ENCODE results near the gene MACROD2.
"Not testable (repeated sequence)": the region's sequence is repeated elsewhere in the genome, so short reads cannot be mapped to it uniquely, and the experiment has no call there.

Gene MACROD2

GRCh38 chr20:15346657-15347280, 1351.5 kb downstream of the MACROD2 start:
- no peak for DNase-seq (ENCODE audit: low read depth in 2 of 2)

GRCh38 chr20:15359056-15359455, 1363.7 kb downstream of the MACROD2 start:
- DNase-seq (ENCODE audit: low read depth in 2 of 2) = no peak

DNA sequence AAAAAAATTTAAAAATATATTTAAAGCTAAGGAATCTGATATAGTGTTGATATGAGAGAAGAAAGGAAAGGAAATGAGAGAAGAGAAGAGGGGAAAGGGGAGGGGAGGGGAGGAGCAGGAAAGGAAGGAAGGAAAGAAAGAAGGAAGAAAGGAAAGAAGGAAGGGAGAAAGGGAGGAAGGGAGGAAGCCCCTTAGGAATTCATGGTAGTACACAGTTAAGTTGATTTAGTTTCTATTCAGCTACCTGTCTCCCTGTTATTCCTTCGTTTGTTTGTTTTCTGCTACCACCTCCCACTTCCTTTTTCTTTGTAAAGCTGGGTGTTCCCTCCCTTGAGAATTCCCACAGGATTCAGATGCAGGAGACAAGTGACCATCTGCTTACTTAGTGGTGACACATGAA, 1367.5 kb downstream of the MACROD2 start:
- DNase-seq (ENCODE audit: low read depth in 2 of 2) = no peak

DNA sequence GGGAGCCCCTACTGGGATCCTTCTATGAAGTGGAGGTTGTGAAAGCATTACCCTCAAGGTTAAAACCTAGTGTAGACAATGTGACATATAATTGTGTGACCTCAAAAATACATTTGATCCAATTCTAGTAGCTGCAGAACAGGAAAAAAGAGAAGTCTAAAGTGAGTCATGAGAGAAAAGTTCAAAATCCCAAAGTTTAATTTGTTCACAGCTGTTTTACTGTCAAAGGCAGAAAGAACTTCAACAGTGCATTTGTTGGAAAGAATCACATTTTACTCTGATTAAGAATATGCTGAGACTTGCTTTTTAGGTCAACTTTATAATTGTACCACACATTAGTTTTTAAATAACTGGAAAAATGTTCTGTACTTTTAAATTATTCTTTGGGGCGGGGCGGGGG, 1369.5 kb downstream of the MACROD2 start:
- no peak for DNase-seq (ENCODE audit: low read depth in 2 of 2)

DNA sequence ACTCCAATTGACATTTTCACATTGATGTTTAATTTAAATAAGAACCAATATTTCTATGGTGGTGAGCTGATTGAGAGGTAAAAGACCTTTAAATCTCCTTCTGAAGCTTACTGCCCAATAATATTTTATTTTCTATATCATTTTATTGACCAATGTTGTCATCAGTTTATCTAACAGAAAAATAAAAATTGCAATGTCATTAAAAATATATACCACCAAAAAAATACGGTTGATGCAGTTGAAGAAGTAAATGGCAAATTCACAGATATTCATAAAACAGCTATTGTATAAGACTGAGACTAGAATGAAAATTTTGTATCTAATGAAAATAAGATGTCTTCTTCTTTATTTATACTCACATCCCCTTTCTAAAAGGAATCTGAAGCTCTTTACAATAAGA, 1375.1 kb downstream of the MACROD2 start:
- DNase-seq (ENCODE audit: low read depth in 2 of 2) = no peak

DNA sequence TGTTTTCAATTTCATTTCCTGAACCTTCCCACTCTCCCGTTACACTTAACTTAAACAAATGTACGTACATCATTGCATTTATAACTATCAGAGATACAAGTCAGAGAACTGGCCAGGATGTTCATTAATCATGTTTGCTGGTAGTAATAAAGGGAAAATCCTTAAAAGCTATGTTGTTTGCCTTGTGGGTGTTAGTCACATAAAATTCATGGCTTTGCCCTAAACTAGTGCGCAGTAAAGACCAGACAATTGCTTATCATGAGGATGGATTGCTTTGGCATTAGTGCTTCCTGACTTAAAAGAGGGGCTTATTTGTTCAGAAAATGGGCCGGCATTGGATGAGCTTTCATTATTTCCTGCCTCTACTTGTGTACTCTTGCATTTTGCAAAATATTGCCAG, 1379.4 kb downstream of the MACROD2 start:
- DNase-seq (ENCODE audit: low read depth in 2 of 2) = no peak

- no peak for DNase-seq (ENCODE audit: low read depth in 2 of 2)
These were observed 1380.5 kb downstream of the MACROD2 start for GRCh38 chr20:15375836-15376235.

- DNase-seq (ENCODE audit: low read depth in 2 of 2) = not testable (repeated sequence)
These were observed 1382.3 kb downstream of the MACROD2 start for GRCh38 chr20:15377603-15378002.

GRCh38 chr20:15378151-15378550, 1382.8 kb downstream of the MACROD2 start:
- DNase-seq (ENCODE audit: low read depth in 2 of 2) = no peak

GRCh38 chr20:15379681-15380296, 1384.5 kb downstream of the MACROD2 start:
- DNase-seq (ENCODE audit: low read depth in 2 of 2) = no peak

DNA sequence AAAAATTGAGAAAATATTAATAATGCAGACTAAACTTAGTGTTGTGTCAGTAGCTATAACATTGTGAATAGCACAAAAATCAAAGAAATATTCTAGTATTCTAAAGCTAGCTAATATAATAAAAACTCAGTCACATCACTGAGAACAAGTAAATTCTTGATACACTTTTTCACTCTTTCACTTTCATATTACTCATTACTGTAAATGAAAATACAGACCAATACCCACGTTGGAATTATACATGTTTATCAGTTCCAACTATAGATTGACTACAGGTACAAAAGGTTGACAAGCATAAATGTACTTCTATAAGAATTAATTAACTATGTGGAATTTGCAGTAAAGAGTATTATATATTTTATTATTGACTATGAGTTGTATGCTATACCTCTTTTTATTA, 1385.5 kb downstream of the MACROD2 start:
- no peak for DNase-seq (ENCODE audit: low read depth in 2 of 2)

- DNase-seq (ENCODE audit: low read depth in 2 of 2) = no peak
These were observed 1391.9 kb downstream of the MACROD2 start for GRCh38 chr20:15387228-15387627.

GRCh38 chr20:15395457-15395856, 1400.1 kb downstream of the MACROD2 start:
- DNase-seq (ENCODE audit: low read depth in 2 of 2) = no peak

DNA sequence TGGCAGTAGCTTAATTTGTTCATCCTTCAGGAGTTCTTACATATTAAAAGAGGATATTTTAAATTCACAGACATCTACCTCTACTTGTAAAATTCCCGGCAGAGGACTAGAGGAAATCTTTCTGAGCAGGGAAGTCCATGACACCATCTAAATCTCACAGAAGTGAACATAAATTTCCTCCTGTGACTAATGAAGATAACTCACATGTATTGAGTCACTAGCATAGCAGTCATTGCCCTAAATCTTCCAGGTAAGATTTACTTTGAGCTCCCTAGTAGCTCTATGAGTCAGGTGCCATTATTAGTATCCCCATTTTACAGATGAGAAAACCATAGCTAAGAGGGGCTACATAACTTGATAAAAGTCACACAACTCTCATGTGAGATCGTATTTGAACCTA, 1400.7 kb downstream of the MACROD2 start:
- DNase-seq (ENCODE audit: low read depth in 2 of 2) = no peak

- no peak for DNase-seq (ENCODE audit: low read depth in 2 of 2)
These were observed 1401.6 kb downstream of the MACROD2 start for GRCh38 chr20:15396900-15397299.

DNA sequence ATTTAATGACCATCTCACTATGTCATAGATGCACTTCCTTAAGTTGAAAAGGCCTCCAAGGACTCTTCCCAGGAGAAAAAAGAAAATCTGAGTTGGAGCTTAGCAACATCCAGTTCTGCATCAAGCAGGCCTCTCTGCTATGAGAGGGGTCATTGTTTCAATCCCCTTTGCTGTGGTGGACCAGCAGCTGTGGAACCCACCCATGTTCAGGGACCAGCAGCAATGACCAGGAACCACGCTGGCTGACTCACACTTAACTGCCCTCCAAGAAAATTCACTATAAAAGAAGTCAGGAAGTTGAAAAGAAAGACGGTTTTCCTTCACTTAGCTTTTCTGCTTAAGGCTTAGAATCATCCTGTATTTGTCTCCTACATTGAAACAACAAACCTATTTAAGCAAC, 1404.5 kb downstream of the MACROD2 start:
- no peak for DNase-seq (ENCODE audit: low read depth in 2 of 2)

DNA sequence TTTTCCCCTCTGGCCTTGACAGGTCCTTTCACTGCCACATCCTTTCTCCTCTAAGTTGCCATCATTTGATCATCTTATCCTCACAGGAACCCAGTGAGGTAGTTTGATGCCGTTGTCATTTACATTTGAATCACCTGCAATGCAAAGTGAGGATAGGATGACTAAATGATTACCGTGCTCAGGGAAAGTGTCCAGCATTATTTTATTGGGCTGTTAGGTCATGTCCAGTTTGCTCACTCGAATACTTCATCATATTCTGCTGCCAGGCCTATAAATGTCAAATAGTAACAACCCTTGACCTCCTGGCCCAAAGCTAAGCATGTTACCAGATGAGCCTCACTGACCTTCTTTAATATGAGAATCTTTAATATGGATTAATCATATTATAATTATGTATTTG, 1410.8 kb downstream of the MACROD2 start:
- no peak for DNase-seq (ENCODE audit: low read depth in 2 of 2)

- DNase-seq (ENCODE audit: low read depth in 2 of 2) = no peak
These were observed 1416.5 kb downstream of the MACROD2 start for GRCh38 chr20:15411781-15412180.

- no peak for DNase-seq (ENCODE audit: low read depth in 2 of 2)
These were observed 1420.6 kb downstream of the MACROD2 start for GRCh38 chr20:15415908-15416307.

- no peak for DNase-seq (ENCODE audit: low read depth in 2 of 2)
These were observed 1424.5 kb downstream of the MACROD2 start for GRCh38 chr20:15419856-15420255.

- no peak for DNase-seq (ENCODE audit: low read depth in 2 of 2)
These were observed 1427.7 kb downstream of the MACROD2 start for GRCh38 chr20:15422966-15423365.

- DNase-seq (ENCODE audit: low read depth in 2 of 2) = no peak
These were observed 1444.2 kb downstream of the MACROD2 start for GRCh38 chr20:15439551-15439950.

DNA sequence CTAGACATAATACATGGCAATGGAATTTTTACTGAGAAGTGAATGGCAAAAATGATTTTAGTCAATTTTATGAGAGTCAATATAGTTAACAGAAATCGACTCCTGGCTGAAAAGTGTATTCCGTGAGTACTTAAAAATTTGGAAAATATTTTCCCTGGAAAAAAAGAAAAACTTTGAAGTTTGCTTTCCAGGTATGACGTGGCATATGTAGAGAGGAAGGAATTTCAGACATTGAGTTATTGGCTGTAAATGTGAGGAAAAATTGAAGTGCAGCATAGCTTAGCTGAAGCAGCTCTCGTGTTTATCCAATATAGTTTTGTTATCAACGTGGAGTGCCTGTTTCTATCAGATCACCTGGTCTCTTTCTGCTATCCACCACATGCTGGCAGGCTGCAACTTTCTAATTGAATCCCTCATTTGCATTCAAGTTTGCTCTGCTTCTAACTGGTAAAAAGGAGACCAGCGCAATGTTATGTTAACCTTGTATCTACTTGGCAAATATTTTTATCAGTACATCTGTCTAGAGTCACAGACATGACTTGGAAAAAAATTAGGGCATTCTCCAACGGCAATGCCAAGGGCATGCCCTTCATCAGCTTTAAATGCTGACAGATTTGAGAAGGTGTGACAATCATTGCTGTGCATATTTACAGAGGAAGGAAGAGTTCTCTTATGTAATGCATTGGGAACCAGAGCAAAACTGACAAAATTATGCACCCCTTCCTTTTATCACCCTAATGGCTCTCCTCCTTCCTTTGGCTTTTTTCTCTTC, 1444.9 kb downstream of the MACROD2 start:
- no peak for DNase-seq (ENCODE audit: low read depth in 2 of 2)

All from stimulated activated CD8-positive, alpha-beta memory T cell treated with anti-CD3 and anti-CD28 coated beads, Interleukin-2, amount 100 ng/mL, for 1 hour (primary cell).